Measurements from ENCODE around the gene SLC16A4.
"Not testable (repeated sequence)": the region's sequence is repeated elsewhere in the genome, so short reads cannot be mapped to it uniquely, and the experiment has no call there.

The SLC16A4 gene

DNA sequence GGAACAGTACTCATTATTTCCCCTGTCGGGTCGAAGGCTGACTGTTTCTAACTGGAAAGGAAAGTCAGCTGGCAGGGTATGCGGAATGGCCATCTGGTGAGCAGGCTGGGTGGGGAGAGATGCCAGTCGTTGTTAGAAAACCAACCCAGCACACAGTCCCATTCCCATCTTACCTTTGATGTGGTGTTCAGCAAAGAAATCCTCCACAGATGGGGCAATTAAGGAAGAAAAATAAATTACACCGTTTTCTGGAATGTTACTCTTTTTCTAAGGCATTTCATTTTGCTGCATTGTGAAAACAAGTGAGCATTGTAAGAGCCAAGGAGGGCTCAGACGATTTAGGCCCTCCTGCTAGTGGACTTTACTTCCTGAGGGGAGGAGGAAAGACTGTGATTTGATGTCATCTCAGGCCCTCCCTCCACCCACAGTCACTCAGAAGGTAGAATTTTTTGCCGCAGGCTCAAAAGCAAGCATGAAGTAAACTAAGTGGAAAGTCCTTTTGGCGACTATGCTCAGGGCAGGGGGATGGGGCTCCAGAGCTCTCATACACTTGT lies at the start of gene SLC16A4:
TSS of gene SLC16A4 (minus strand) at position 335 of the 554 bp plus-strand sequence. CDS start 1,703 bp downstream, outside the sequence.
- DNase-seq = peak; percentile 86

DNA sequence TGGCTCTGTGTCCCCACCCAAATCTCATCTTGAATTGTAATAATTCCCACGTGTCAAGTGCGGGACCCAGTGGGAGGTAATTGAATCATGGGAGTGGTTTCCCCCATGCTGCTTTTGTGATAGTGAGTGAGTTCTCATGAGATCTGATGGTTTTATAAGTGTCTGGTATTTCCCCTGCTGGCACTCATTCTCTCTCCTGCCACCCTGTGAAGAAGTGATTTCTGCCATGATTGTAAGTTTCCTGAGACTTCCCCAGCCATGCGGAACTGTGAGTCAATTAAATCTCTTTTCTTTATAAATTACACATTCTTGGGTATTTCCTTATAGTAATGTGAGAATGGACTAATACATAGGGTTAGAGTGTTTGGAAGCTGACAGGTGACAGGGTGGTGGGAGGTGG lies 49.0 kb upstream of the SLC16A4 start:
- not testable (repeated sequence) for DNase-seq

DNA sequence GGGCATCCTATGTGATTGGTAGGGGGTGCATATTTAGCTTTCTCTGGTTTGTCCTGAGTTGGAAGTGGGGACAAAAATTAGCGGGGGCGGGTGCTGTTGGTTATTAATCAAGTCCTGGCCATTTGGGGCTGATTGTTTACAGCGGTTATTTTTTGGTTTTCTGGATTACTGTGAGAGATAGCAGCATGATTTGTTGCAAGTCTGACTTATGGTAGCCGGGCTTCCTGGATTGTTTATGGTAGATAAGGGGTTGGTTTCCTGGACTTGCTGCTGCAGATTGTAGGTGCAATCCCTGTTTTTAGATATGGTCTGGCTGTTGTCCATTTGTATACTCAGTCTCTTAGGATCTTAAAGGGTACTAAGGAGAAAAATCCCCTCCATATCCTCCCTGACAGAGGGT lies 48.1 kb upstream of the SLC16A4 start:
- DNase-seq = no peak

DNA sequence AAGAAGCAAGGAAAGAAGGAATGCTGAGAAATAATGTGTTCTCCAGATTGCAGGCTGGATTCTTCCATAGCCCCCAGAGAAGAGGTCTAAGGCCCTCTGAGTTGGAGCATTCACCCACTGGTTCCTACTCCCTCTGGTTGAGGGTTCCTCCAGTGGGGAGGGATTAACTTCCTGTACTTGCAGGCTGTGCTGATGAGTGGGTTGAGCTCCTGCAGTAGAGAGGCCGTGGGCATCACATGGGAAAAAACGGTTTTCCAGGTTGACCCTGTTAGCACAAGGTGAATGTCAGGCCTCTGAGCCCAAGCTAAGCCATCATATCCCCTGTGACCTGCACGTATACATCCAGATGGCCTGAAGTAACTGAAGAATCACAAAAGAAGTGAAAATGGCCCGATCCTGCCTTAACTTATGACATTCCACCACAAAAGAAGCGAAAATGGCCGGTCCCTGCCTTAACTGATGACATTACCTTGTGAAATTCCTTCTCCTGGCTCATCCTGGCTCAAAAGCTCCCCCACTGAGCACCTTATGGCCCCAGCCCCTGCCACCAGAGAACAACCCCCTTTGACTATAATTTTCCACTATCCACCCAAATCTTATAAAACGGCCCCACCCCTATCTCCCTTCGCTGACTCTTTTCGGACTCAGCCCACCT lies 46.9 kb upstream of the SLC16A4 start:
- not testable (repeated sequence) for DNase-seq

DNA sequence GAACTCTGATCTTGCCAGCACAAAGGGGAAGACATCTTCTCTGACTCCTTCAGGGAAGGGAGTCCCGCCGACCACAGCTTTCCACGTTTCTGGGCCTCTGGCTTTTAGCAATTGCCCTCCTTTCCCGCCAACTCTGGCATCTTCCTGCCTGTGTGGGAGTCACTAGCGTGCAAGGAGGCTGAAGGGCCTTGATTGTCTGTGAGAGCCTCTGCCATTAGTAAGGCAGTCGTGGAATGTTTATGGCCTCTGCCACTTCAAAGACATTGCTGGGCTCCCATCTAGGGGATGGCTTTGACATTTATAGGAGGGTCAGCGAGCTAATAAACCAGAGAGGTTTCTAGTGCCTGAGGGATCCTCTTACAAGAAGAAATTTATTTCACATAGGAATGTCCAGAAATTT lies 45.8 kb upstream of the SLC16A4 start:
- DNase-seq = peak; percentile 38

DNA sequence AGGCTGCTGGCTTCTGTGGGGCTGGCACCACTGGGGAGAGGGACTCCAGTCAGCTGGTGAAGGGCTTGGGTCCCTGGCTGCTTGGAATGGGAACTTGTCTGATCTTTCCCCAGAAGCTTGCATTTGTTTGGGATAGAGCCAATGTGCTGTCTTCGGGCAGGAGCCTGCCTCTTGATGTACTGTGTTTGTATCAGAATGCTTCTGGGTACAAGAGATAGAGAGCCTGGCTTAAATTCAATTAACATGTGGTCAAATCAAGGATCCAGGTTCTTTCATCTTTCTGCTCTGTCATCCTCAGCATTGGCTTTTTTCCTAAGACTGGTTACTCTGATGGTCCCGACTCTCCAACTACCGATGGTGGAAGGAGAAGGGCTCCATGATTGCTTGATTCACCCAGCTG lies 44.1 kb upstream of the SLC16A4 start:
- no peak for DNase-seq

DNA sequence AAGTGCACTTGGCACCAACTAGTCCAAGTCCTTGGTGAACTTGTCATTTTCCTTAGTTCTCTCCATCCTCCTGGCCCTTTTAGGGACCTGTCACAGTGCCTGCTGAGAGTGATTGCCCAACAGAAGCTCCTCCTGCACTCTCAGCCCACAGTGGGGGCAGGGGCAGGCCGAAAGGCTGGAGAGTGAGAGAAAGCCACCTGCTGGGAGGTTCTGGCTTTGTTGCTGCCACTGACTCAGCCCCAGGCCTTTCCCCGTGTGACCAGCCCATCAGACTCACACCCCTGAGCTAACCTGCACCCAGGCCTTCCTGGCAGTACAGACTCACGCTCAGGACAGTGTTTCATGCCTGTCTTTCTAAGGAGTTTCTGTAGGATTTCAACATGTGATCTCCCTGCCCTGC lies 43.0 kb upstream of the SLC16A4 start:
- DNase-seq = peak; percentile 39

DNA sequence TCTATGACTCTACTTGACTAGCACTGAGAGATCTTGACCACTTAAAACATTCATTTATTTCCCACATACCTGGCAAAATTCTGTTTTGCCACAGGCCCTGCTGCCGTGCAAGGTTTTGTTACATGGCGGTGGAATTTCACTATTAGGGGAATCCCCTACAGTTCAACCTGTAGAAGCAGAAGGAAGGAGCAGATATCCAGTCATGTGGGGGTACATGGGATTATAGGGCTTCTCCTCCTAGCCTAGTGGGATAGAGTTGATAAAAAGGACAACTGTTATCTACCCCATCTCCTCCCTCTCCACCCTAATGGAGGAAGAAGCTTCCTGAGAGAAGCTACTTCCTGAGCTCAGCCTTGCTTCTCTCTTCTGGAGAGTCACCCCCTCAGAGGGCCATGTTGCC lies 42.4 kb upstream of the SLC16A4 start:
- DNase-seq = no peak

DNA sequence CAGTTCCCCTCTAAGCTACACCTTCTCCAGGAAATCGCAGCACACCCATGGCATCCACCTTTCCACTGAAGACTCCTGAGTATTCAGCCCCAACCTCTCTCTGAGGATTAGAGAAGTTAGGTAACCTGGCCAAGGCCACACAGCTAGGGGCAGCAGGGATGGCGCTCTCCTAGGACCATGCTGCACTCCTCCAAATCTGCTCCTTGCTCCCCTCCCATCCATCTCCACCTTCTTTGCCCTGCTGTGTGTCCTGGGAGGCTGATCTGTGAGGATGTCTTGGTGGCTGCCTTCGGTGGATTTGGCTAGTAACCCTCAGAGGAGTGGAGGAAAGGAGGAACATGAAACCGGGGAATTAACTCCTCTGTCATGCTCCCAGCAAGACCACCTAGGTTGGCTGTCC lies 40.1 kb upstream of the SLC16A4 start:
- DNase-seq = no peak

DNA sequence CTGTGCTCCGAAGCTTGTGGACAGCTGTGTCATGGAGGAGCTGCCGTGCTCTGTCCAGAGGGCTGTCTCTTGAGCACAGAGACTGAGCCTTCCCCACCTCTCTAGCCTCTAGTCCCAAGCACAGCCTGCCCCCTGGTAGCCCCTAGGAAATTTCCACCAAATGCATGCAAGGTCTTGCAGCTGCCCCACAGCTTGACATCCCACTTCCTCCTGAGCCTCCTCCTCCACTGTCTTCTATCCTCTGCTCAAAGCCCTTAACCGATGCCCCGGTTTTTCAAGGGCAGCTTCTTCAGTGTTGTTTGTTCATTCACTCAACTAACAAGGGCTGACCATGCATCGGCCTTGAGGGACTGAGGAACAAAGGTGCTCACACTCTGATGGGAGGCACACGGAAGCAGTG lies 39.5 kb upstream of the SLC16A4 start:
- no peak for DNase-seq

DNA sequence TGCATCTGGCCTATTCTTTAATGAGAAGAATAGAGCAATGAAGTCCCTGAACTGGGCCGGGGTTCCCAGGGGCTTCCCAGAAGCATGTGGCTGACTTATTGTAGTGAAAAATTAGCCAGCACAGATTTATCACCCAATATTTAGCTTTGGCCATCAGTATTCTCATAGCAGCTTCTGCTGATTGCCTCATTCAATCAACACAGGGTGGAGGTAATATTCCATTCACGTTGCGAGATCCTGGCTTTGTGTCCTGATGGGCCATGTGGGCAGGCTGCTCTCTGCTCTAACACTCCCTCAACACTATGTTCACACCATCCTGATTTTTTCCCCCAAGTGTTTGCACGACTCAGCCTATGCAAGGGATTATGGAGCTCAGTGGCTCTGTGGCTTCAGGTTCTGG lies 38.1 kb upstream of the SLC16A4 start:
- DNase-seq = no peak

DNA sequence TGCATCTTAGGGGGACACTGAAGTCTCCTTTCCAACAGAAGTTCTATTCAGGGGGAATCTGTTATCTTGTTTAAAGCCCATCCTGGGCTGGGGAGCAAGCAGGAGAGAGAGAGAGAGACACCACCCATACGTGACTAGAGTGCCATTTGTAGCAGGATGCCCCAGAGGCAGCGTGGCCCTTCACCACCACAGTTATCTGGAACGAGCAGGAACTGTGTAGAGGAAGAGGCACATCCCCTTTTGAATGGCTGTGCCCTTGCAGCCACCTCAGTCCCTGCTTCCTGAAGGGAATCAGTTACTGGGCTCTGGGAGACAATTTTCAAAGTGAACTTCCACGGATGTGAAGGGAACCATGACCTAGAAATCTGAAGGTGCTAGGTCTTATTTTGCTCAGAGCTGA lies 36.0 kb upstream of the SLC16A4 start:
- DNase-seq = no peak

DNA sequence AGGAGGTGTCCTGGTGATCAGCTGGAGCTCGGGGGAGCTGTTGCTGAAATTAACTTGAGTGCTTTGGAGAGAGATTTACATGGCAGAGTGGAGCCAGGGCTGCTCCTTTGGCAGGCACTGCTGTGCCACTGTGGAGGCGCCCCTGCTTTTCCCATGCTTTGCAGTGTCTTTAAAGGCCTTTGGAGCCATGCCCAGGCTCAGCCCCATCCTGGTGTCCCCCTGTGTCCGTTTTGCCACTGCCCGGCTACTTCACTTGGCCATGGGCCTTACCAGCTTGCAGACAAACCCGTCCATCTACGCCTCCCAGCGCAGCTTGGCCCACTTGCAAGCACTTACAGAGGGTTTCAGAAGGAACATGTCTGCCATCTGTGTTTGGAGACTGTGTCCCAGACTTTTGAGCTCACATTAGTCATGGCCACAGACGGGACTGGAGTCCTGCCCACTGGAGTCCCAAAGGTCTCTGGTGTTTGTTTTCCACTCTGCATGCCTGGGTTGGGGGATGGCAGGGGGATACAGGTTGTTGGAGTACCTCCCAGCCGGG lies 34.9 kb upstream of the SLC16A4 start:
- DNase-seq = no peak

DNA sequence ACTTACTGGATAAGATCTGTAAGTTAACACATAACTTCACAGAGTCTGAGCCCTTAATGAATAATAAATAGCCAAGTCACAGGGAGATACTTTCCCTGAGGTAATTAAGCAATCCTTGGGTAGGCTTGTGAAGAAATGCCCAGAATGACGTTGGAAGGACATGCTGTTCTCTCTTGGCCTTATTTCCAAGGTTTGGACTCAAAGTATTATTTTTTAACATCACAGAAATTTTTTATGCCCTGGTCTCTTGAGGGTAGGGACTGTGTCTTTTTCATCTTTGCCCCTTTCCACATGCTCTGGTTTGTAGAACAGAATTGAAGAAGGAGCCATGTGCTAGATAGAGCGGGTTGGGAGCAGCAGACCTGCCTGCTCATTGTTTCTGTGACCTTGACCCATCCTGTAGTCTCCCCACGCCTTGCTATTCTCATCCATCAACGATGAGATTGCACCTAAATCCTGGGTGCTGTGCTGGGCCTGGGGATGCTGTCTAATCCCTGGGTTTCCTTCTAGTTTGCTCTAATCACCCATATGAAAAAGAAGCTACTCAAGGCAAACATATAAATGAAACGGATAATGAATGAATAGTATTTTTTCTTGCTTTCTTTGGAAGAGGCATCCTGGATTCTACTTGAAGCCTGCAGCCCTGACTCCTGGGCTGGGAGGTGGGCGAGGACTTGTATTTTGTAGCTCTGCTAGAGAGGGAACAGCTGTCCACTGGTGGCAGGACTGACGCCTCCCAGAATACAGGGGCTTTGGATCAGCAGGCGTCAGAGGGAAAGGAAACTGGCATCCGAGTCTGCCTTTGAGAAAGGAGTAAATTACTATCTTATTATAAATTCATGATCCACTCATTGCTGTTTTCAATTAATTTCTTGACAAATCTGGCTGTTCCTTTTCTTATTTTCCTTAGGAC lies 34.1 kb upstream of the SLC16A4 start:
- no peak for DNase-seq

DNA sequence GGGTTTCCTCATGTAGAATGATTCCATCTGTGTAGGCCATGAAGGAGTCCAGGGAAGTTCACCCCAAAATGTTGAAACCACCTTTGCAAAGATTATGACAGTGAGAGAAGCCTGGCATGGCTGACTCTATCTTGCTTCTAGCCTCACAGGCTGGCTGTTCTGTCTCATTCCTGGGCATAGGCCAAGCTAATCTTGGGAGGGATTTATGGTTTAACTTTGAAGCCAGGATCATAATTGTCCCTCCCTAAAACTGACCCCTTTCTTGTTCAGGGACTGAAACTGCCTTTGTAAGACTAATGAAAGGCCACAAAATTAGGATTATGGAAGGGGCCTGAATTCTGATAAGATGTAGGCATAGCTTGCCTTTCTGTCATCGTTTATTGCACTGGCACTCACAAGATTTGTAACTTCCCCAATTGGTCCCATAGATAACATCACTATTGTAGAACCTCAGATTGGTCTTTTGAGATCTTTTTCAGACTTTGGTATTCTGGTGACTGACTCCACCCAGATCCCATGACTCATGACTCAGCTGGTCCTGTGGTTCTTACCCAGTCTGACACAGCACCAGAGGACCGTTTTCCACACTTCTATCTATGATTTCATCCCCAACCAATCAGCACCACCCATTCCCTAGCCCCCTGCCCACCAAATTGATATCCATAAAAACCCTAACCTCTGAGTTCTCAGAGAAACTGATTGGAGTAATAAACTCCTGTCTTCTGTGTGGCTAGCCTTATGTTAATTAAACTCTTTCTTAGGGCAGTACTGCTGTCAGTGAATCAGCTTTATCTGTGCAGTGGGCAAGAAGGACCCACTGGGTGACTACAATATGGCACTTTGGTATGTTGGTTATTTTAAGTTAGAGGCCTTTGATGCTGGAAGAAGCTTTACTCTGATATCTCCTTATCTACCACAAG lies 30.3 kb upstream of the SLC16A4 start:
- peak; percentile 60 for DNase-seq

DNA sequence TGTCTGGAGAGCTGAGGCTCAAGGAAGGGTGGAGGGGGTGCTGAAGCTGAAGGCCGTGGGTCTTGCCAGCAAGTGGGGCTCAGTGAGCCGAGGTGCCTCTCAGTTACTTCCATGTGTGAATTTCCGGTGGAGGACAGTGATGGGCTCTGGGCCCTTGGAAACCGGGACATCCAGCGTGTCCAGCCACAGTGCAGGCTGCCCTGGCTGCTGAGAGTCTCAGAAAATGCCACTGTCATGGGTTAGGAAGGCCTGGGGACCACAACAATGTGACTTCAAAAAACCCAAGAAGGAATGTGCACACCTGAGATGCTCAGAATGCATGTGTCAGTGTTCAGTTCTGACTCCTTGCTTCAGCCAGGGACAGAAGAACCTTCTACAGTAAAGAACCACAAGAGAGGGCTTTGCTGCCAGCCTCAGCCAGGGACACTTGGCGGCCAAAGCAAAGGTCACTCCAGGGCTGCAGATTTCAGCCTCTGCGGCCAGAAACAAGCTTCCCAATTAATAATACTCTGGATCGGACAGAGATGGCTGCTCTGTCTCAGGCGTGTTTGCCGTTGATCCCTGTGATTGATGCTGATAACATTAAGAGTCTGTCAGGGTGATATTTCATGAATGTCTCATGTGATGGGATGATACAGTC lies 29.3 kb upstream of the SLC16A4 start:
- DNase-seq = no peak

DNA sequence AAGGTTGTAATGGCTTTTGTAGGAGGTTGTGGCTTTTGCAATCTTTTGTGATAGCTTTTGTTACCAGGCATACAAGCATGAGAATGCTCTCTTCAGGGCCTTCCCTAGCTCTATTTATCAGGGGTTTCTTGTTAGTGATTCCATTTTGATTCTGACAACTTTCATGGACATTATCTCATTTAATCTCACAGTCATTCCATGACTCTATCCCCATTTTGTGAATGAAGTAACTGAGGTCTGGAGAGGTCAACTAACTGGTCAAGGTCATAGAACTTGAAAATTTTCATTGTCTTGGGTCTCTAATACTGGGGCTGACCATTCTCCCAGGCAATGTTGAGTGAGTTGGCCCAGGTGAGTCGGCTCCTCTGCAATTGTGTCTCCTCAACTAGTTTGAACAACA lies 27.9 kb upstream of the SLC16A4 start:
- no peak for DNase-seq

DNA sequence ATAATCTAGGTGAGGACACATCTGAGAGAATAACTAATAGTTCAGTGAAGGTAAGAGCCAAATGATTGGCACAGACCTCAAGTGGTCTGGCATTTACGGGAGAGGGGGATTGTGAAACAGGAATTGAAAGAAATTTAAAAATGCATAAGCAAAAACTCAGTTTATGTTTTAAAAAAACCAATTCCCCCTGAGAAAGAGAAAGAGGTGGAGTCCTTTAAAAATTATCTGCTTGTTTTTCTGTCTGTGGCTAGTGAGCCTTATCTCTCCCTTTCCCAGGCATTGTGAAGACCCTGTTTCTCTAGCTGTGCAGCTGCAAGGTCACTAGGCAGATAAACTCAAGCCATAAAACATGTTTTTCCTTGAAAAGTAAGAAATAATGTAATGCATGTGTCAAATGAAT lies 22.2 kb upstream of the SLC16A4 start:
- DNase-seq = not testable (repeated sequence)

DNA sequence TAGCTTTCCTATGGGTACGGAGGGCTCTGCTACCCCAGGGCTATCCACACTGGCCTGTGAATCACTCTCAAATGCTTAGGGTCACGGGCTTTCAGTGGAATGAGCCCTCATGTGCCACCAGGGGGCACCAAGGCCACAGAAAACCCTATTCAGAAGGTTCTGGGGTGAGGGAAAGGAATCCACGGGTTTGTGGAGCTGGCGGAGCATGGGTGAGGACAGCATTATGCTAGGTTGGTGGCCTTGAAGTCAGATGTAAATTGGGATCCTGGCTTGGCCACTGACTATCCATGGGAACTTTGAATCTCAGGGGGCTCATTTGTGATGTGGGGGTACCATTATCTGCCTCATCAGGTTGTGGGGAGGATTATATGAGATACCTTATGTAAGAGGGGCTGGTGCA lies 21.8 kb upstream of the SLC16A4 start:
- peak; percentile 80 for DNase-seq

DNA sequence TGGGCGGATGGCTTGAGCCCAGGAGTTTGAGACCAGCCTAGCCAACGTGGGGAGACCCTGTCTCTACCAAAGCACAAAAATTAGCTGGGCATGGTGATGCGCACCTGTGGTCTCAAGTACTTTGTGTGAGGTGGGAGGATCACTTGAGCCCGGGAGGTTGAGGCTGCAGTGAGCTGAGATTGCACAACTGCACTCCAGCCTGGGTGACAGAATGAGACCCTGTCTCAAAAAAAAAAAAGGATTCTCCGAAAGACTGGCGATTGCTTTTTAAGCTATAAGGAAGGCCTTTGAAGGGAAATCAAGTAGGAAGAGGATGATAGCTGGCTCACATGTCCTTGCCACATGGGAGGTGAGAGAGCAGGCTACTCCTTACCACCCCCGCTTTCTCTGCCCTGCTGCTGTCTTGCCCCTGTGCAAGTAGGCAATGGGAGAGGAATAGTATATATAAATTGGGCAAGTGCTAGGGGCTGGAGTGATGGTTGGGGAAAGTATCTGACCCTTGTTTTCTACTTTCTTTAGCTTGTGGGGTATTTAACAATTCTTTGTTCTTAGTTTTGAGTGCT lies 20.4 kb upstream of the SLC16A4 start:
- DNase-seq = no peak

DNA sequence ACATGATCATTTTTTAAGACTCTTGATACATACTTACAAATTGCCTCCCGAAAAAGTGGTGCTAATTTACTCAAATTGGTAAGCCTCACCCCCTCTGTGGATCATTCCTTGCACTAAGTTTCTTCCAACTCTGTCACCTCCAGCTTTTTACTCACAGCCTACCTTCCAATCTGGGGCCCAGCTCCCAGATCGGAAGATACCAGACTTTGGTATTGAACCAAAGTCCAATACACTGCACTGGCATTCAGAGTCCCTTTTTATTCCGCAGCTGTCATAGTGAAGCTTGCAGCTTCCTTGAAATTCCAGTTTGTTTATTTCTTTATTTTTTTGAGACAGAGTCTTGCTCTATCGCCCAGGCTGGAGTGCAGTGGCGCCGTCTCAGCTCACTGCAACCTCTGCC lies 18.5 kb upstream of the SLC16A4 start:
- no peak for DNase-seq

DNA sequence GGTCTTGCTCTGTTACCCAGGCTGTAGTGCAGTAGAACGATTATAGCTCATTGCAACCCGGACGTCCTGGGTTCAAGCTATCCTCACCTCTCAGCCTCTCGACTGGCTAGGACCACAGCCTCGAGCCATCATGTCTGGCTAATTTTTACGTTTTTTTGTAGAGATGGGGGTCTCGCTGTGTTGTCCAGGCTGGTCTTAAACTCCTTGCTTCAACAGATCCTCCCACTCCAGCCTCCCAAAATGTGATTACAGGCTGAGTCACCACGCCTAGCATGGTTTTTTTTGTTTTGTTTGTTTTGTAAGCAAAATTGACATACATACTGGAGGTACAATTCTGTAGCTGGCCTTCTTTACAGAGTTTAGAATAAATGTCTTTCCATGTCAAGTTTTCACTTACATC lies 17.7 kb upstream of the SLC16A4 start:
- no peak for DNase-seq
